Smooth muscle cell (in vitro differentiated cells): ENCODE results near the gene PPP4R2. TPM values are rescaled to one million over a fixed set of nuclear protein-coding genes. Genes with fewer than 3 reads are reported as not detected.

Experiments used
- DNase-seq: peaks from one replicate; lab custom pipeline; 2025; ENCODE audit not compliant: unreplicated experiment; lab: John Stamatoyannopoulos, UW
- H2AFZ ChIP-seq: fragments of 200-600 bp; sonication (generic); 2 replicates; pipeline ENCODE4 v1.6.0; 2016; ENCODE audit warnings: antibody characterized with exemption, low read depth, mild to moderate bottlenecking
- H3F3A ChIP-seq: fragments of 200-600 bp; sonication (generic); 2 replicates; pipeline ENCODE4 v1.6.0; 2017; ENCODE audit warnings: antibody characterized with exemption, low read depth
- H3K27ac ChIP-seq: fragments of 200-600 bp; sonication (generic); 2 replicates; pipeline ENCODE4 v1.5.1; 2016; ENCODE audit warnings: low read depth, mild to moderate bottlenecking
- H3K27me3 ChIP-seq: fragments of 200-600 bp; sonication (generic); 2 replicates; pipeline ENCODE4 v1.6.1; 2016; ENCODE audit warnings: low read depth, mild to moderate bottlenecking
- H3K36me3 ChIP-seq: fragments of 200-600 bp; sonication (generic); 2 replicates; pipeline ENCODE4 v1.5.1; 2016; ENCODE audit warnings: low read depth
- H3K4me1 ChIP-seq: fragments of 200-600 bp; sonication (generic); 2 replicates; pipeline ENCODE4 v1.5.1; 2016; ENCODE audit warnings: low read depth
- H3K4me2 ChIP-seq: fragments of 200-600 bp; sonication (generic); 2 replicates; pipeline ENCODE4 v1.6.0; 2016; ENCODE audit warnings: mild to moderate bottlenecking
- H3K4me3 ChIP-seq: fragments of 200-600 bp; sonication (generic); 2 replicates; pipeline ENCODE4 v1.5.1; 2016; ENCODE audit warnings: mild to moderate bottlenecking
- H3K79me2 ChIP-seq: fragments of 200-600 bp; sonication (generic); 2 replicates; pipeline ENCODE4 v1.6.0; 2016; ENCODE audit warnings: low read depth, mild to moderate bottlenecking
- H3K9ac ChIP-seq: fragments of 200-600 bp; sonication (generic); 2 replicates; pipeline ENCODE4 v1.6.0; 2016; ENCODE audit warnings: low read depth
- H3K9me3 ChIP-seq: fragments of 200-600 bp; sonication (generic); replicated peaks from 2 replicates; pipeline ENCODE4 v1.5.1; 2016; ENCODE audit warnings: low read depth
- H4K20me1 ChIP-seq: fragments of 200-600 bp; sonication (generic); 2 replicates; pipeline ENCODE4 v1.6.0; 2016; ENCODE audit warnings: low read depth
- CTCF ChIP-seq: fragments of 200-600 bp; sonication (generic); IDR thresholded peaks from 2 replicates; pipeline ENCODE4 v1.5.1; 2017; ENCODE audit warnings: borderline replicate concordance, mild to moderate bottlenecking, antibody characterized with exemption; ENCODE audit not compliant: insufficient read depth, poor library complexity, severe bottlenecking
- WGBS: methylation state at CpG from one replicate; pipeline ENCODE4 v1.1.7; 2016; ENCODE audit warnings: low lambda C conversion rate; 5-methylcytosine and 5-hydroxymethylcytosine counted together
- polyA plus RNA-seq: library from polyadenylated mRNA; unstranded; fragments of >200 nt; fragmentation: Nextera tagmentation; extraction: Ambion mirVana; gene quantifications from 2 replicates; pipeline ENCODE4 v1.2.1, GENCODE V29; 2016
- total RNA-seq: library from RNA; depleted of rRNA; stranded (reverse); fragments of >200 nt; gene quantifications from 2 replicates; pipeline ENCODE4 v1.2.3, GENCODE V29; 2014

PPP4R2 gene
- total and polyA plus RNA-seq, 2 experiments from 2014 or later, result 34.6 to 52.2 TPM

GRCh38 chr3:72974956-72975355 is 21.7 kb upstream of the PPP4R2 start:
- H3K4me3 ChIP-seq, result no peak overlapping the region
- DNase-seq, result no peak
- H3K36me3 ChIP-seq, result no peaks in the 10 kb centered on the region
- H3K9ac ChIP-seq, result no peak overlapping the region
- H3K79me2 ChIP-seq, result no peaks in the 10 kb centered on the region
- H4K20me1 ChIP-seq, result no peaks in the 10 kb centered on the region
- H3K4me1 ChIP-seq, result no peaks in the 10 kb centered on the region
- no peaks in the 10 kb centered on the region for H3F3A ChIP-seq
- no peaks in the 10 kb centered on the region for H3K9me3 ChIP-seq
- no peak overlapping the region for H2AFZ ChIP-seq
- no peak overlapping the region for H3K27ac ChIP-seq
- no peaks in the 10 kb centered on the region for H3K27me3 ChIP-seq
- no peak for TF ChIP-seq CTCF
- no peak overlapping the region for H3K4me2 ChIP-seq
- 89% methylated on average over 4 of the region's 4 CpGs for WGBS

- 47% methylated on average over 1 of the region's 1 CpG for WGBS
- H3K27ac ChIP-seq, result no peak overlapping the region
- H3K4me1 ChIP-seq, result no peaks in the 10 kb centered on the region
- H3K79me2 ChIP-seq, result no peaks in the 10 kb centered on the region
- no peak overlapping the region for H3K9ac ChIP-seq
- H3K9me3 ChIP-seq, result no peaks in the 10 kb centered on the region
- H3K4me3 ChIP-seq, result no peak overlapping the region
- no peak for TF ChIP-seq CTCF
- H3K36me3 ChIP-seq, result no peaks in the 10 kb centered on the region
- no peak overlapping the region for H3K4me2 ChIP-seq
- H2AFZ ChIP-seq, result no peak overlapping the region
- no peaks in the 10 kb centered on the region for H3K27me3 ChIP-seq
- no peaks in the 10 kb centered on the region for H3F3A ChIP-seq
- no peaks in the 10 kb centered on the region for H4K20me1 ChIP-seq
- DNase-seq, result no peak
Observed at GRCh38 chr3:72976281-72976741, 20.3 kb upstream of the PPP4R2 start.

GRCh38 chr3:72977060-72977808 is 19.4 kb upstream of the PPP4R2 start:
- H3K27me3 ChIP-seq, result no peaks in the 10 kb centered on the region
- no peaks in the 10 kb centered on the region for H3K4me1 ChIP-seq
- no peaks in the 10 kb centered on the region for H3K79me2 ChIP-seq
- H3K4me3 ChIP-seq, result no peak overlapping the region
- no peaks in the 10 kb centered on the region for H4K20me1 ChIP-seq
- H3K36me3 ChIP-seq, result no peaks in the 10 kb centered on the region
- H3K9ac ChIP-seq, result no peak overlapping the region
- H3F3A ChIP-seq, result no peaks in the 10 kb centered on the region
- H2AFZ ChIP-seq, result no peak overlapping the region
- no peak overlapping the region for H3K27ac ChIP-seq
- no peak overlapping the region for H3K4me2 ChIP-seq
- no peaks in the 10 kb centered on the region for H3K9me3 ChIP-seq
- 96% methylated on average over 5 of the region's 5 CpGs for WGBS
- TF ChIP-seq CTCF, result peak; percentile 4
- DNase-seq, result no peak
